DMS53 treated with DMSO at 0.1 percent for 48 hours (cell line): ENCODE results near the gene NOTCH3.

ENCODE experiments used
- DNase-seq: peaks from one replicate; lab custom pipeline; 2025; ENCODE audit not compliant: unreplicated experiment; lab: John Stamatoyannopoulos, UW

The NOTCH3 gene

DNA sequence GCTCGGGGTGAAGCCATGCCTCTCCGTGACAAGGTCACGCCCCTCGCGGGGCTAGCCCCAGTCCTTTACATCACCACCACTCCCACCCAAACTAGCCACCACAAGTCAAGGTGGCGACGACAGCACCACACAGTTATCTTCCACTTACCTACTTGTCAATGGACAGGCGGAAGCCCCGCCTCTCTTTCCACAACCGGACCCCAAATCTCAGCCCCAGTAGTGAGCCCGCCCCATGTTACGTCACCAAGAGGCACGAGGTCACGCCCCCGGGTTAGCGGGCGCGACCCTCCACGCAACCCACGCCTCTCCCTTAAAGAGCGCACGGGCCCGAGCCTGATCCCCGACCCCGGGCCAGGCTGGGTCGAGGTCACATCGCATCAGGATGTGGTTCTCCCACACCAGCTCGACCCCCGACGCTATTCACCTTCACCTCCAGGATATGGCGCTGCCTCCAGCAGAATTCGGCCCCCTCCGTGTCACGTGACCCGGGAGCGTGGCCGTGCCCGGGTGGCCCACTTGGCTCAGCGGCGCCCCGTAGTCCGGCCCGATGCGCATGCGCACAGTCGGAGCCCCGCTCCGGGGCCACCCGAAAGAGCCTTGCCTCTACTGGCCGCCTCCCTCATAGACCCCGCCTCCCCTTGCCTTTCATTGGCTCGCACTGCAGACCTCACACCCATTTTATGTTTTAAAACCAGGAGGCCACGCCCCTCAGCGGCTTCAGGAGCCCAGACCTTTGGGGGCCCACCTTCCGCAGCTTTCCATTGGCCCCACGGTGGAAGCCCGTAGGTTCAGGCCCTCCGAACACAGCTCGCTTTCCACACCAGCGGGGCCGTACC, 75.3 kb downstream of the NOTCH3 start:
- DNase-seq: peak; percentile 89

DNA sequence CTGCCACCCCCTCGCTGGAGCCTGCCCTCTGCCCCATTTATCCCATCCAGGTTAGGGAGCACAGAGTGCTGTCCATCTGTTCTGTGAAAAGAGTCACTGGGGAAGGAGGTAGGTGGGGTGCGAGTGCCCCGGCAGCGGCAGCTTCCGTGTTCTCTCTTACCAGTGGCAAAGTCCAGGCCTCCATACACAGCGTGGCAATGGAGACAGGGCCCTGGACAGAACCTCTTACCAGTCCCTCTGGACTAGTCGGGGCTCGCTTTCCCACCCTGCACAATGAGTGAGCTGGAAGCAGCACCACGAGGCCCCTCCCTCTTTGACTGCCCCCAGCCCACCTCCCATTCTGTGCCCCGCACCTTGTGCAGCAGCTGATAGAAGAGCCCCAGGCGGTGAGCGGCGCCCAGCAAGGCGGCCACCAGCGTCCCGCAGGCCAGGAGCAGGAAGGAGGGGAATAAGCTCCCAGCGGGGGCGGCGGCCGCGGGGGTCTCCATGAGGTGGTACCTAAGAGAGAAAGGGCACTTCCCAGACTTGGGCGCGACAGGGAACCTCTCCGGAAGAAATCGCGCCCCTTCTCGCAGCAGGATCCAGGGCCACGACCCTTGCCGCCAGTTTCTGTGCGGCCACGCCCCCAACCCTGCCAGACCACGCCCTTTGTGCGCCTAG, 76.1 kb downstream of the NOTCH3 start:
- no peak for DNase-seq

DNA sequence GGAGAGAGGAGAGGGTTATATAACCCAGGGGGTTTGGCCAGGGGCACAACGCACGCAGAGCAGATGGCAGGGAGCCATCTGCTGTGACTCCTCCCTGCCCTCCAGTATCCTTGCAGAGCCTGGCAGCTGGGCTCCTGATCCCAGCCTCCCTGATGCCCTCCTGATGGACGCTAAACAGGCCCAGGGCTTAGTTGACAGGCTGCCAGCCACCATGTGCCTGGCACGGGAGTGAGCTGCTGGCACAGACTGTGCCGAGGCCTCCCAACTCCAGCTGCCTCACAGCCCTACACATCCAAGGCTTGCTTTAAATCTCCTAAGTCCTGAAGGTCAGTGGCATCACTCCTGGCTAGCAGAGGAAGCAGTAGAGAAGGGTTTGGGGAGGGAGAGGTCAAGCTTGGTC, 76.9 kb downstream of the NOTCH3 start:
- no peak for DNase-seq

DNA sequence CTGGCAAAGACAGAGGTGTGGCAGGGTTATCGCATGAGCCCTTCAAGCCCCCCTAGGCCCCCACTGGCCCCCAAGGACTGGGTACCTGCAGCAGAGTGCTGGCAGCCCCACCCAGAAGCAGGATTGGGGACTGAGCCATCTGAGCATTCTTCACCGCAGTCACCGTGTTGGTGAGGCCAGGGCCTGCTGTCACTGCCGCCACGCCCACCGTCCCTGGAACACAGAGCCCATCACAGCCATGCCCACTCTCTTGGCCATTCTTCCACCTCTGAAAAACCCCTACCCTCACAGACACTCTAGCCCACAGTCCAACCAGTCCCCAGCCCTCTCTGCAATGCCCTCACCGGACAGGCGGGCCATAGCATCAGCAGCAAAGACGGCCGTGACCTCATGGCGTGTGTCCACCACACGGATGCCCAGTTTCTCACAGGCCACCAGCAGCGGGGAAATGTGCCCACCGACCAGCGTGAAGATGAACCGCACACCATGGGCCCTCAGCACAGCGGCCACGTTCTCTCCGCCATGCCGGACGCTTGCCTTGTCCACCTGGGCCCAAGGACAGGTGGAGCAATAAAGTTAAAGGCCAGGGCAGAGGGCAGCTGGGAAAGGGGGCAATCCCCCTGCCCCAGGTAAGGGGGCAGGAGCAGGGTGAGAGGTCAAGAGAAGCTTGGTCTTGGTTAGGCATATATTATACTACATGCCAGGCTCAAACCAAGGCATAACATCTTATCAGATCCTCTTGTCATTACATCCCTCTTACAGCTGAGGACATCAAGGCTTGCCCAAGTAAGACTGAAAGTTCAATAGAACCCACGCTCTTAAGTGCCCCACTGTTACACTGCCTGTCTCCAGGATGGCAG, 77.5 kb downstream of the NOTCH3 start:
- no peak for DNase-seq

DNA sequence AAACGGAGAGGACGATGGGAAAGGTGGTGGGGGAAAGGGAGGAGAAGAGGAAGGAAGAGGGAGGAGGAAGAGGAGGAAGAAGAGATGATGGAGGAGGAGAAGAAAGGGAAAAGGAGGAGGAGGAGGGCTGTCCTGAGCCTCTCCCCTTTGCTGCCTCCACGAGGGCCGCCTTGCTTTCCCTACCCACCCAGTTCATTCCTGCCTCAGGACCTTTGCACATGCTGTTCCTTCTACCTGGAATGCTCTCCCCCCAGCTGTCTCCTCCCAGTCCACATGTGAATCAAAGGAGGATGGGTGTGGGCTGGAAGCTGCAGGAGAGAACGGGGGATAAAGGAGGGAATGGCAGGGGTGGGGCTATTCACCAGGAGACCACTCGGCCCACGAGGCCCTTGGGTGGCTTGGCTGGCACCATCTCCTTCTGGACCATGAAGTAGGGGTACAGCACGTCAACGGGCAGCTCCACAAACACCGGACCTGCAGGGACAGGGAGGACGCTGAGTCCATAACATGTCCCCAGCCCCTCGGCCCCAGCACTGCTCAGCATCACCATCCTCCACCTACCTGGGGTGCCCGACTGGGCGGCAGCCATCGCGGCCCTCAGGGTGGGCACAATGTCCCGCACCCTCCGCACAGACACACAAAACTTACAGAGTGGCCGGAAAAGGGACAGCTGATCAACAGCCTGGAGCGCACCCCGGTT, 78.3 kb downstream of the NOTCH3 start:
- DNase-seq: no peak

DNA sequence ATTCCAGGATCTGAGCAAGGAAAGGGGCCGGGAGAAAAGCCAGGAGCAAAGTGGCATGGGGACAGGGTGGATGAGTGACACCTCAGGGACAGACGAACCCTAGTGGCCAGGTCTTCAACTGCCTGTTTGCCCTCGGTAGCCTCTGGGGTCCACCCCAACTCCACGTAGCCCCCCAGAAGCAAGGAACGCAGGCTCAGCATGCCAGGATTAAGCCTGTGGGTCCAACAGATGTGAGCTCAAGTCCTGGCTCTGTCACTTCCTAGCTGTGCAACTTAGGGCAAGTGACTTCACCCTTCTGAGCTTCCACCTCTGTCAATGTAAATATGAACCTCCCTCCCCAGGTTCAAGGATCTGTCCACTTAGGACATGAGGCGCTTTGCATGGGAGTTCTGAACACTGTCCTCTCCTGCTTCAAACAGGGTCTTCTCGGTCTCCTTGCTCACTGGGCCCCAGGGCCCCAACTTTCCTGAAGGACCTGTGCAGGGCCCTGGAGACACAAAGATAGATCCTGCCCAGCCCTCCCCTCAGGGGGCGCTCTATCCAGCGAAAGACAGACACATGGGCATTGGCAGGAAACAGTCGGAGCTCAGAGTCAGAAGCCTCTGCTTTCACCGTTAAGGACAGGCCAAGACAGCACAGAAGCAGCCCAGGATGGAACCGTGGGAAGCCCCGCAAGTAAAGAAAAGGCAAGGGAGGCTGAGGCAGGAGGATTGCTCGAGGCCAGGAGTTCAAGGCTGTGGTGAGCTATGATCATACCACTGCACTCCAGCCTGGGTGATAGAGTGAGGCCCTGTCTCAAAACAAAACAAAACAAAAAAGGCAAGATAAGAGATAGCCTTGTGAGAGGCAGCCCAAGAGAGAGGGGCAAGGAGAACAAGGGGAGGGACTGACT, 80.4 kb downstream of the NOTCH3 start:
- DNase-seq: no peak

DNA sequence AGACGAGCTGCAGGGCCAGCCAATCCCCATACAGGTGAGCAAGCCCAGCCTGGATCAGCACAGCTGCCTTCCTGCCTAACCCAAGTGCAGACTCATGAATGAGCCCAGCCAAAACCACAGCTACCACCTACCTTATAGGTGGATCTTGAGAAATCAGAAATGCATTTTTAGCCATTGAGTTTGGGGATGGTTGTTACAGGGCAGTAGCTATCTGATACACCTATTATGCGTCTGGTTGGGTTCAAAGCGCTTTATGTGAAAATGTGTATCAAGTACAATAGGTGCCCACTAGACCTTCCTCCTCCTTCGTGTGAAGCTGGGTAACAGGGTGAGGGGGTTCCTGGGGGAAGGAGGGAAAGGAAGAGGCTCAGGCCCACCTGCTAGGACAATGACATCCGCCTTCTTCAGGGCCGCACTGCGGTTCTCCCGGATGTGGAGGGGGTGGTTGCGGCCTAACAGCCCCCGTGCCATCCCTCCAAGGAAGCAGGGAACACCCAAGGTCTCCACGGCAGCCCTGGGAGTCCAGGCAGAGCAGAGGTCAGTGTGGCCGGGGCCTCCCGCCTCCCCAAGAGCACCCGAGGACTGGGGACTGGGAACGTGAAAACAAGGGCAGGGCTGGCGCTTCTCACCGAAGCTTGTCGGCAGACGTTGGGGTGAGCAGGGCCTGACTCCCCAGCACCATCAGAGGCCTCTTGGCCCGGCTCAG, 81.9 kb downstream of the NOTCH3 start:
- DNase-seq: no peak

DNA sequence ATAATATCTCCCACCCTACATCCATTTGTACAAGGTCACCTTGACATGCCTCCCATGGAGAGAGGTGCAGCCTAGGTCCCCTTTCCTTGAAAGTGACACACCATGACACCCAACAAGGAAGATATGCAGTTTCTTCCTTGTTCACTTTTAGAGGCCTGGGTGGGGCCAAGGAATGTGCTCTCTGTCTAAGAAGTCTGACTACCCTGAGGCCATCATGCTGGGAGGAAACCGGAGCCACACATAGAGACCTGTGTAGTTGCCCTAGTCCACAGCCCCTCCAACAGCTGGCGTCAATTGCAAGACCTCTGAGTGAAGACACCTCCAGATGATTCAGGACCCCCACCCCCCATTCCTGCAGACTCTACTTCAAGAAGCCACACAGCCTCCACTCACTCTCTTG, 82.5 kb downstream of the NOTCH3 start:
- no peak for DNase-seq

DNA sequence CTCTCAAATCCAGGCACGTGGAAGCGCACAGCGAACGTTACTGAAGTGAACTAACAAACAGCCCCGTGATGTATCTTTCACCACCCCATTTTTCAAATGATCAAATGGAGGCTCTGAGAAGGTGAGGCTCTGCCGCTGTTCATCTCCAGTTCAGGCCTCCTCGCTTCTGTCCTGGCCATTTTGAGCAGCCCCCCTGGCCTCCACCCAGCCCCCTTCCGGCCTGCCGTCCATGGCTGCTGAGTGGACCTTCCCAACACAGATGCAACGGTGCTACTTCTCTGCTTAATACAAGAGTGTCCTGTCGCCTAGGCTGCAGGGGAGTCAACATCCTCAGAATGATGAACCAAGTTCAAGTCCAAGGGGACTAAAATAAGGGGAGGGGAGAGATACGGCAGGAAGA, 83.9 kb downstream of the NOTCH3 start:
- no peak for DNase-seq

DNA sequence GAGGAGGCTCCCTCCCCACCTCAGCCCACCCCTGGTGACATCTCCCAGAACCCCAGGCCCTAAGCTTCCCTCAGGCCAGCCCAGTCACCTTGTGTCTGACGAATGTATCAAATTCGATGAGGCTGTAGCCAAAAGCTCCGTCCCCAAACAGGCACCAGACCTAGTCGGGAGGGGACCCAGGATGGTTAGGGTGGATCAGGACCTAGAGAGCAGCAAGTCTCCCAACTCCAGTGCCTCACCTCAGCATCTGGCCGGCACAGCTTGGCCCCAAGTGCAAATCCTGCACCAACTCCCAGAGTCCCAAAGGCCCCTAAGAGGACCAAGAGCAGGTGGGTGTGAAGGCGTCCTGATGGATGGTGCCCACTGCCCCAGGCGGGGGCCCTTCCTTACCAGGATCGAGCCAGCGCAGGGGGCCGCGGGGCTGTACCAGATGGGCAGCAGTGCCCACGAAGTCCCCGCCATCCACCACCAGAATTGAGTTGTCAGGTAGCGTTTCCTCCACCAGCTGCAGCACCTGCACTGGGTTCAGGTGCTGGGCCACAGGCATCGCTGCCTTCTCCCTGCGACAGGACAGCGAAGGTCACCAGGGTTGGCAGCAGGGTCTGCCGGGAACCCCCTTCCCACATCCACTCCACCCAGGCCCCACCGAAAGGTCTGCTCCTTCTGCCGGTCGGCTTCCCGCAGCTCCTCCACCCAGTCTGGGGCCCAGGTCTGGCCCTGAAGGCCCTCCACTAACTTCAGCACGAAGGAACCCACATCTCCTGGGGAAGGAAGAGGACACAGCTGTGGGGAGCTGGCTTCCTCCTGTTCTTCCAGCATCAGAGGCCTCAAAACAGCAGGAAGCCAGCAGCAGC, 84.8 kb downstream of the NOTCH3 start:
- no peak for DNase-seq

DNA sequence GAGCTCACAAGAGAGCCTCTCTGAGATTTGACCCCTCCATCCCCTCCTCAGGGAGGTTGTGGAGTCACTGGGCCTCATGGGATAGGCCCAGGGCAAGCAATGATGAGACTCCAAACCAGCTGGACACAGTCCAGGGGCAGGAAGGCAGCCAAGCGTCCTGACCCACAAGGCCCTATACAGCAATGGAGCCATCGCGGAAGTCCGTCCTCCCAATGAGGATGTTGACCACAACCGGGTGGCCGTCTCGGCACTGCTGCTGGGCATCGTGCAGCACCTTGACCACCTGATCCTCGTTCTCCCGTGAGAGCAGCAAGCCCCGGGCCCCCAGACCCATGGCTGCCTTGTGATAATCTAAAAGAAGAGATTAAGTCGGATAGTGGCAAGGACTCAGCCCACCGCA, 85.7 kb downstream of the NOTCH3 start:
- DNase-seq: no peak

DNA sequence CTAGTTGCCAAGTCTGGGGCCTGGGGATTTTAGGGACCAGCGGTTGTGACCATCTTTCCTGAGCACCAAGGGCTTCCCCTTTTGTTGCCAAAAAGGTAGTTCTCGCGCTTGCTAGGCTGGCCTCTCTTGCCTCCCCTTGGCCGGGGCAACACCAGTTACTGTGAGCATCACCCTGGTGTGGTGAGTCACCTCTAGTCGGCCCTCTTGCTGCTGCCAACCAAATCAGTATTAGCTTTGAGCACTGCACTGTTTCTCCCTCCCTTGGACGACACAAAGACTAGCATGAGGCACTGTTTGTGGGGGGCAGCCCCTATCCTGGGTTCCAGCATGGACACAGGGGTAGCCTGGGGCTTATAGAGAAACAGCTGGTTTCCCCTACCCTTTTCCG, 86.6 kb downstream of the NOTCH3 start:
- DNase-seq: no peak

DNA sequence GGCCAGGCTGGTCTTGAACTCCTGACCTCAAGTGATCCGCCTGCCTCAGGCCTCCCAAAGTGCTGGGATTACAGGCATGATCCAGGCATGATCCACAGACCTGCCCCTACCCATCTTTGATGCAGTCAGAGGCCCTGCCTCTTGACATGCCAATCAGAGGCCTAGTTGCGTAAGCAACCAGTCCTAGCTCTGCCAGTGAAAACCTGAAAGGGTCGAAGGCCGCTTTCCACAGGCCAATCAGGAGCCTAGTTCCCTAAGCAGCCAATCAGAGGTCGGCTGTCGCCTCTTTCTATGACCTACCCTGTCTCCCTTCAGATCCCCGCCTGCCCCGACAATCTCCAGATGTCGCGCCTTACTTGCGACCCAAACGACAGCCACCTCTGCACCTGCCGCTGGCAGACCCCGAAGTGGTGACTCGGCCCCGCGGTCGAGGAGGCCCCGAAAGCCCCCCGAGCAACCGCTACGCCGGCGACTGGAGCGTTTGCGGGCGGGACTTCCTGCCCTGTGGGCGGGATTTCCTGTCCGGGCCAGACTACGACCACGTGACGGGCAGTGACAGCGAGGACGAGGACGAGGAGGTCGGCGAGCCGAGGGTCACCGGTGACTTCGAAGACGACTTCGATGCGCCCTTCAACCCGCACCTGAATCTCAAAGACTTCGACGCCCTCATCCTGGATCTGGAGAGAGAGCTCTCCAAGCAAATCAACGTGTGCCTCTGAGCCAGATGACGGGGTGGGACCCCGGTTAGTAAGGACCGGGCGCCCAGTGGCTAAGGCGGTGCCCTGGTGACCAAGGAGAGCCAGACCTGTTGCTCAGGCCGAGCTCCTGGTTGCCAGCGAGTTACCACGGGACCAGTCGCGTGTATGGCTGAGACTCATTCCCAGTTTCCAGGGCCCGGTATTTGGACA, 87.3 kb downstream of the NOTCH3 start:
- no peak for DNase-seq

DNA sequence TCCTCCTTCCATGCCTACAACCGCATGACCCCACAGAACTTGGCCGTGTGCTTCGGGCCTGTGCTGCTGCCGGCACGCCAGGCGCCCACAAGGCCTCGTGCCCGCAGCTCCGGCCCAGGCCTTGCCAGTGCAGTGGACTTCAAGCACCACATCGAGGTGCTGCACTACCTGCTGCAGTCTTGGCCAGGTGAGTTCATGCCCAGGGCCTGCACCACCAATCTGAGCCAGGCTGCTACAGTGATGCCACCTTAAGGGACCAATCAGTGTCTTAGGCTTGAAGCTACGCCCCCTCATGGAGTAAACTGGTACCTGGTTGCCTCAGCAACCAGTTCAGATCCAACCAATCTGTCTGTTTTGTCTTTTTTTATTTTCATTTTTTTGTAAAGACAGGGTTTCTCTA, 88.4 kb downstream of the NOTCH3 start:
- no peak for DNase-seq

DNA sequence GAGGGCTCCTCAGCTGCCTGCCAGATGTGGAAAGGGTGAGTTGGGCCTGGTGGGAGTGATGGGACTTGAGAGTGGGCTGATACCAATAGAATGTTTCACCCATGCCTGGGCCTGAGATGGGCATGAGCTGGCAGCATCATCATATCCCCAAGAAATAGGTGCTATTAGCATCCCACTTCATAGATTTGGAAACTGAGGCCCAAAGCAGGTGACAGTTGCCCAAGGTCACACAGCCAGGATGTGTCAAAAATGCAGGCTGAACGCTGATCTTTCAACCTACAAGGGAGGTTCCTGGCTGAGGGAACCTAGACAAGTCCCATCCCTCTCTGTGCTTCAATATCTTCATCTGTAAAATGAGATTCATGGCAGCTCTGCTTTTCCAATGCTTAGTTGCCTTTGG, 89.0 kb downstream of the NOTCH3 start:
- DNase-seq: no peak

DNA sequence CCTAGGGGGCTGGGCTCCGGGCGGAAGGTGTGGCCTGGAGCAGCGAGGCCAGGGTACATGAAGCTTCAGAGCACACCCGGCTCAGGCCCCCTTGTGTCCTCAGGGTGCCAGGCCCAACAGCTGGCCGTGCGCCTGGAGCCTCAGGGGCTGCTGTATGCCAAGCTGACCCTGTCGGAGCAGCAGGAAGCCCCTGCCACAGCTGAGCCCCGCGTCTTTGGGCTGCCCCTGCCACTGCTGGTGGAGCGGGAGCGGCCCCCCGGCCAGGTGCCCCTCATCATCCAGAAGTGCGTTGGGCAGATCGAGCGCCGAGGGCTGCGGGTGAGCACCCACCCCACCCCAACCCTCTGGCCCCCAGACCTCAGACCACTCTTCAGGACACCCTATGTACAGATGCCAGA, 90.4 kb downstream of the NOTCH3 start:
- no peak for DNase-seq

DNA sequence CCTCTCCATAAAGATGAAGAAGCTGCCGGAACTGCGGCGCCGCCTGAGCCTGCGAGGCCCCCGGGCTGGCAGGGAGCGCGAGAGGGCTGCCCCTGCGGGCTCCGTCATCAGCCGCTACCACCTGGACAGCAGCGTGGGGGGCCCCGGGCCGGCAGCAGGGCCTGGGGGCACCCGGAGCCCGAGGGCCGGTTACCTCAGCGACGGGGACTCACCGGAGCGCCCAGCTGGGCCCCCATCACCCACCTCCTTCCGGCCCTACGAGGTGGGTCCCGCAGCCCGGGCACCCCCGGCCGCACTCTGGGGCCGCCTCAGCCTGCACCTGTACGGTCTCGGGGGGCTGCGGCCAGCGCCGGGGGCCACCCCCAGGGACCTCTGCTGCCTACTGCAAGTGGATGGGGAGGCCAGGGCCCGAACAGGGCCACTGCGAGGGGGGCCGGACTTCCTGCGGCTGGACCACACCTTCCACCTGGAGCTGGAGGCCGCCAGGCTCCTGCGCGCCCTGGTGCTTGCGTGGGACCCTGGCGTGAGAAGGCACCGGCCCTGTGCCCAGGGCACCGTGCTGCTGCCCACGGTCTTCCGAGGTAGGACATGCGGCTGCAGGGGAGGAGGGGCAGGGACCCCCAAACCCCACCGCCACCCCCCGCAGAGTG, 90.9 kb downstream of the NOTCH3 start:
- DNase-seq: peak; percentile 0
